NCI-H748 (cell line): Measurements from ENCODE around the gene RPAIN.
"Not testable (repeated sequence)": the region's sequence is repeated elsewhere in the genome, so short reads cannot be mapped to it uniquely, and the experiment has no call there.

Experiments used
- DNase-seq: peaks from one replicate; lab custom pipeline; 2025; ENCODE audit not compliant: unreplicated experiment; lab: John Stamatoyannopoulos, UW

The RPAIN gene

GRCh38 chr17:5429191-5429887 is 9.4 kb downstream of the RPAIN start:
- DNase-seq: peak; percentile 56

DNA sequence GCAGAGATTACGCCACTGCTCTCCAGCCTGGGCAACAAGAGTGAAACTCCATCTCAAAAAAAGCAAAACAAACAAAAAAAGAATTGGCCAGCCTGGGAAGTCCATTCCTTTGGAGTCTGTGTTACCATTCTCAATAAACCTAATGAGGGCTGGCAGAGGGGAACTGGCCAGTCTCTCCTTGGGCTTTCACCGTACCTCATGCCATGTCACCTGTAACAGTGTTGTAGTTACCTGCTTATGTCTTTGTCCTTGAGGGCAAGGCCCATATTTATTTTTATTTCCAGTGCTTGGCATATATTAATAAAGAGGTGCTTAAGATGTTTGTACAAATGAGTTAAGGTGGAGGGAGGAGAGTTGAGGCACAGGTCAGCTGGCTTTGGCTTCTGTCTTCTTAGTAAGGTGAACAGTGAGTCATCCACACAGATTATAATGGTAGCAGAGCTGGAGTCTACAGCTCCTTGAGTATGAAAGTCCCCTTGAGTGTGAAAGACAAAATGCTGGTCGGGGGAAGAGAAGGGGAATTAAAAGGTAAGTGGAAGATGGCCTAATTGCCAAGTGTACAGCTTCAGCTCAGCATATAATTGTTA is 10.5 kb downstream of the RPAIN start:
- DNase-seq: no peak

GRCh38 chr17:5431234-5431633 is 11.3 kb downstream of the RPAIN start:
- DNase-seq: not testable (repeated sequence)

- no peak for DNase-seq
Measured at GRCh38 chr17:5431949-5432556, 12.1 kb downstream of the RPAIN start.

DNA sequence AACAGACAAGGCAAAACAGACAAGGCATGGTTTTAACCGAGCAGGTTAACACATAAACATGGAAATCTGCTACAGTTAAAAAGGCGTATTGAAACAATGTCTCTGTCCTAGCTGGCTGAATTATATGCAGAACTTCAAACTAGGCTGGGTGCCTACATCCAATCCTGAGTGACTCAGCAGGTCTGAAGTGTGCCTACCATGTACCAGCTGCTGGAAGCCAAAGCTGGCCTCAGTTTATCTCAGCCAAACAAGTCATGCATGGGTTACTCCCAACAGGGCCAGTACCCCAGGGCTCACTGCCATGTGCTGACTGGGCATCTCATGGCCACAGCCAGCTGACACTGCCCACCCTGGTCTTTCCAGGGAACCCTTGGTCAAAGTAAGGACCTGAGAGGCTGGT is 15.0 kb downstream of the RPAIN start:
- DNase-seq: no peak

- DNase-seq: not testable (repeated sequence)
Measured at GRCh38 chr17:5435781-5436315, 15.9 kb downstream of the RPAIN start.

DNA sequence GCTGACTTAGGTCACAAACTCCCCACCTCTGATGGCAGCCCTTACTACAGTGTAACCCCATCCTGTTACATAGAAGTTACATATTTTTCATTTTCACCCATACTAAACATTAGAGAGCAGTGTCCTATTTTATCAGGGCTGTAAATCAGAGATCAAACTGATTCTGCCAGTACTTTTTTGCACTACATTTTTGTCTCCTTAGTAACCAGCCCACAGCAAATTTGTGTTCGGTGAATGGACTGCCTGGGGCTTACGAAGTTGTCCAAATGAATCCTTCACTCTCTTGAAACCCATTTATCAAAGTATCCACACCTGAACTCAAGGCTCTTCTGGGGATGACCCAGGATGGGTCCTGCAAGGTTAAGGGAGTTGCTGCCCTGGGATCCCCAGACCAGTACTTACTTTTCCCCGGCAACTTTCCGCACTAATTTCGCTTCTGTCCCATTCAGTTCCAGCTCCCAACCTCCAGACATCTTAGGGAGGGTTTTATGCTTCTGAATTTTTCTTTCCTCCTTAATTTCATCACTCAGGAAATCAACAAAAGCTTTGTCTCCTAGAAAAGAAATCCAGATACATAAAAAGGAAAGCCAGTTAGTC is 17.8 kb downstream of the RPAIN start:
- no peak for DNase-seq

DNA sequence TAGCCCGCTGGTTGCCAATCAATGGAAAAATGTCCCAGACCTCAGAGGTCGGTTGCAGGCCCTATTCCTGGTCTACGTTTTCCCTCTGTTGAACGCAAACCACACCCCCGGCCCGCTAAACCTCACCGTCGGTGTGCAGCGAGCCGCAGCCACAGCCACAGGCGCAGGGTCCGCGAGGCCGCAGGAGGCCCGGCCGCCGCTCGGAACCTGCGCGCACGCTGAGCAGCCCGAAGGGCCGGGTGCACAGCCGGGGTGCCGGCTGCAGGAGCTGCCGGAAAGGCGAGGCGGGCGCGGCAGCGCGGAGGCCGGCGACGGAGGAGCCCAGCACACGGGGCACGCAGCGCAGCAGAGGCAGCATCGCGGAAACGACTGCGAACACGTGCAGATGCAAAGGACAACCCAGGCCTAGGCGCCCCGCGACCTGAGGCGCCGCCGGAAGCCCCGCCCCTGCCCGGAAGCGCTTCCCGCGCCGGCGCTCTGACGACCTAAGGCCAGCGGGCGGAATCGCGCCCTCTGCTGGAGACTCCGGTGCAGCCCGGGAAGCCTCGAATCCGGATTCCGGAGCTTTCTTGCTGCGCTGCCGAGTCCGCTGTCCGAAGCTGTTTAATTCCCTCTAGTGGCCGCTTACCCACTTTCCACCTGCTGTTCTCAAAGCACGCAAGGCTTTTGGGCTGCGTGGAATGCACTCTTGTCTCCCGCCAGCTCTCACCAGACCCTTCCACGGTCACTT is 18.9 kb downstream of the RPAIN start, which contains the start of gene C1QBP:
Gene C1QBP (minus strand): TSS at position 440 of the 730 bp plus-strand sequence. CDS start 82 bp downstream, at position 358.
- DNase-seq: peak; percentile 95

DNA sequence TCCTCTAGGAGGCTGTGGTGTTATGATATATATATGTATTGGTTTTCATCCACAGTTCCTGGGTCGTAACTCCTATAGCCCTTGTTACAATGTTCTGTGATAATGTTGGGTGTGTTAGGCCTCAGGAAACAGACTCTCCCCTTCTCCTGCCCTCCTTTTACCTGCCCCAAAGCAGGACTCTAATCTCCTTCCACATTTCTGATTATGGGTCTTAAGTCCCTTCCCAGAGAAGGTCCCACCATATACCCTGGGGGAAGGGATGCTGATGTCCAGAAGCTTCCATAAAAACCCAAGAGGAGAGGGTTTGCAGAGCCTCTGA is 19.4 kb downstream of the RPAIN start:
- DNase-seq: no peak

GRCh38 chr17:5443728-5444127 is 23.7 kb downstream of the RPAIN start:
- DNase-seq: no peak

GRCh38 chr17:5444209-5444608 is 24.2 kb downstream of the RPAIN start:
- DNase-seq: no peak

GRCh38 chr17:5446786-5447185 is 26.8 kb downstream of the RPAIN start:
- no peak for DNase-seq

- no peak for DNase-seq
Measured at GRCh38 chr17:5464717-5465507, 44.9 kb downstream of the RPAIN start.

DNA sequence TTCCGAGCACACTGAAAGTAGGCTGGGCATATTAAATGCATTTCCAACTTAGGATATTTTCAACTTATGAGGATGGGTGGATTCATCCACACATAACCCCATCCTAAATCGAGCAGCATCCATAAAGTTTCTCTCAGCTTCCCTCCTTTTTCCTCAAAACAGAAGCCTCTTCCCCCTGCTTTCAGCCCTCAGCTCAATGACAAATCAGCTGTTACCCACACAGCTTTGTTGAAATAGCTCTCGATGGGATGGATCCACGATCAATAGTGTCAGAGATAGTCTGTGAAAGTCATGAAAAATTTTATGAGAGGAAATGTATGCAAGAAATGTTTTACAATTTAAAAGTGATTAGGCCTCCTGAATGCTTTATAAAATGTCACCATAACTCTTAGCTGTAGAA is 46.3 kb downstream of the RPAIN start:
- no peak for DNase-seq

- no peak for DNase-seq
Measured at GRCh38 chr17:5467416-5467815, 47.4 kb downstream of the RPAIN start.

- peak; percentile 55 for DNase-seq
Measured at GRCh38 chr17:5468075-5468473, 48.1 kb downstream of the RPAIN start.

DNA sequence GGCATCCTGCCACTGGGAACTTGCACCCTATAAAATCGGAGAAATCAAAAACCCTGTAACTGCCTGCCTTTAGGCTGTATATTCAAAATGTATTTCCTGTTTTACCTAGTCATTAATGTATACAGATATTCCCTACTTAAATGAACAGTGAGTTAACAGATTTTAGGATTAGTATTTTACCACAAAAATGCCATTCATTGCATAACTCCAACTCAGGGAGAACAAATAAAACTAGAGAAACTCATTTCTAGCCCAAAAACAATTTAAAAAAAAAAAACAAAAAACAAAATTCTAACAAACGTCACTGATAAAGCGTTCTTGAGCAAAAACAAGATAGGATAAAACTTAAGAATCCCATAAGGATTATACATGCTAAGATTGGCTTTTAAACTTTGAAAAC is 52.5 kb downstream of the RPAIN start:
- DNase-seq: no peak

DNA sequence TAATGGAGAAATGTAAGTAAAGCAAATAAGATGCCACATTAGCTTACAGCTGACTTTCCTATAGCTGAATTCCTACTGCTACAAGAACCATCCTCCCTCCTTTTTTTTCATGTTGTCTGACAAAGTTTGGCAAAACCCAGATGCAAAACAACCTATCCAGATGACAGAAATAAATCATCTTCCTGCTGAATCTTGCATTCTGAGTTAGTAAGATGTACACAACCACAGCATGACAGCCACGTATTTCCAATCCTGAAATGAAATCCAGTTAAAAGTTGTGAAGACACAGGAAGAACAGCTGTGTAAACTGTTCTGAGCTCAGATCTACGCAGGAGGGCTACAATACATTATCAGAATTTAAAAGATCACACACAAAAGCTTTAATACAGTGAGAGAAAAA is 53.9 kb downstream of the RPAIN start:
- DNase-seq: no peak

DNA sequence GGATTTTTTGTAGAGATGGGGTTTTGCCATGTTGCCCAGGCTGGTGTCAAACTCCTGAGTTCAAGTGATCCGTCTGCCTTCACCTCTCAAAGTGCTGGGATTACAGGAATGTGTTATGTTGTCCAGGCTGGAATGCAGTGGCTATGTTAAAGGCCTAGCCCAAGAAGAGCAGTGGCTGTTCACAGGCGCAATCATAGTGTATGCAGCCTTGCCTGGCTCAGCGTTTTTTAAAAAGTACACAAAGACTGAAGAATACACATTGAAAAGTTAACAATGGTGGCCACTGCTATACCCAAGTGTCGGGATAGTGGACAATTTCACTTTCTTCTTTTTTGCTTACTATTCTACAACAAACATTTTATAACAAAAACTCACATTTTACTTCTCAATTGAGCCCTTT is 59.0 kb downstream of the RPAIN start:
- no peak for DNase-seq

- no peak for DNase-seq
Measured at GRCh38 chr17:5480962-5481361, 61.0 kb downstream of the RPAIN start.
